Keratinocyte (primary cell): ENCODE measurements around the gene OPTC. TPM values are rescaled to one million over a fixed set of nuclear protein-coding genes. Genes with fewer than 3 reads are reported as not detected.

ENCODE experiments used
- DNase-seq: peaks from one replicate; pipeline ENCODE4 v3.0.0-alpha.2; 2011; ENCODE audit warnings: low read depth, missing footprints, low spot score
- FAIRE-seq: peaks from 2 replicates; lab custom pipeline; 2011; peaks lifted over from hg19 to GRCh38; lab: Jason Lieb, UNC
- H2AFZ ChIP-seq: 2 replicates; pipeline ENCODE4 v1.6.0; 2012; ENCODE audit warnings: low read length, control low read depth, inconsistent platforms; ENCODE audit not compliant: control insufficient read depth
- H3K27ac ChIP-seq: 2 replicates; pipeline ENCODE4 v1.5.1; 2011; ENCODE audit warnings: low read length; ENCODE audit not compliant: control insufficient read depth, insufficient read depth
- H3K27me3 ChIP-seq: 3 replicates; pipeline ENCODE4 v1.6.0; 2011; ENCODE audit warnings: low read length; ENCODE audit not compliant: control insufficient read depth, insufficient read depth; ENCODE audit errors: extremely low read depth
- H3K36me3 ChIP-seq, 2 experiments: 2 replicates in 1 of 2; 3 replicates in 1 of 2; pipeline ENCODE4 v1.5.1; 2011; ENCODE audit warnings: low read length in 2 of 2, mild to moderate bottlenecking in 1 of 2; ENCODE audit not compliant: control insufficient read depth in 2 of 2, insufficient read depth in 2 of 2; ENCODE audit errors: extremely low read depth in 1 of 2
- H3K4me1 ChIP-seq: 3 replicates; pipeline ENCODE4 v1.5.1; 2011; ENCODE audit warnings: low read length; ENCODE audit not compliant: control insufficient read depth, insufficient read depth; ENCODE audit errors: extremely low read depth
- H3K4me2 ChIP-seq: 3 replicates; pipeline ENCODE4 v1.6.0; 2011; ENCODE audit warnings: low read depth, low read length; ENCODE audit not compliant: control insufficient read depth, insufficient read depth; ENCODE audit errors: extremely low read depth
- H3K4me3 ChIP-seq, 3 experiments: fragments of 200-600 bp in 1 of 3; sonication (generic) in 1 of 3; 2 replicates in 2 of 3; 3 replicates in 1 of 3; pipeline ENCODE4 v1.5.1; 2011 to 2016; ENCODE audit warnings: low read length in 3 of 3, mild to moderate bottlenecking in 3 of 3, control low read depth in 2 of 3, inconsistent platforms in 1 of 3, low read depth in 1 of 3, mixed read lengths in 1 of 3, mixed run types in 1 of 3, moderate library complexity in 1 of 3; ENCODE audit not compliant: control insufficient read depth in 2 of 3, insufficient read depth in 2 of 3; ENCODE audit errors: extremely low read depth in 1 of 3
- H3K79me2 ChIP-seq: 2 replicates; pipeline ENCODE4 v1.6.0; 2012; ENCODE audit warnings: low read length; ENCODE audit not compliant: control insufficient read depth, insufficient read depth
- H3K9ac ChIP-seq: 3 replicates; pipeline ENCODE4 v1.6.0; 2011; ENCODE audit warnings: low read length; ENCODE audit not compliant: control insufficient read depth, insufficient read depth; ENCODE audit errors: extremely low read depth
- H3K9me1 ChIP-seq: 3 replicates; pipeline ENCODE4 v1.6.0; 2011; ENCODE audit warnings: low read length; ENCODE audit not compliant: control insufficient read depth, insufficient read depth; ENCODE audit errors: extremely low read depth
- H3K9me3 ChIP-seq: 2 replicates; pipeline ENCODE4 v1.5.1; 2012; ENCODE audit warnings: low read depth, low read length; ENCODE audit not compliant: control insufficient read depth
- H4K20me1 ChIP-seq: 3 replicates; pipeline ENCODE4 v1.6.0; 2011; ENCODE audit warnings: low read length; ENCODE audit not compliant: control insufficient read depth, insufficient read depth; ENCODE audit errors: extremely low read depth
- EZH2 ChIP-seq: IDR thresholded peaks from one replicate; pipeline ENCODE4 v1.6.1; 2012; ENCODE audit warnings: inconsistent platforms, mild to moderate bottlenecking, low read length, moderate library complexity
- dilution Hi-C: fragments of 300-500 bp; cut with MboI; formaldehyde crosslinking; loops from one replicate; pipeline ENCODE4 v1.7.0; 2020; ENCODE audit warnings: low sequenced_read_pairs; ENCODE audit not compliant: extremely low pct_ligation_motif_present
- polyA plus RNA-seq, 5 experiments: library from polyadenylated mRNA; depleted of rRNA in 3 of 5; stranded (reverse) in 3 of 5; stranded (forward) in 1 of 5; unstranded in 1 of 5; fragments of >200 nt; gene quantifications; 1 replicate in 1 of 5; 2 replicates in 3 of 5; 3 replicates in 1 of 5; pipeline versions ENCODE4 v1.2.1 to v1.2.3, GENCODE V29; 2011 to 2012; ENCODE audit warnings: missing spikeins in 2 of 5, low read depth in 1 of 5, low replicate concordance in 1 of 5
- TF ChIP-seq, protein P1 (sequence below), 3 experiments: IDR thresholded peaks in 1 of 3; conservative IDR thresholded peaks in 1 of 3; optimal IDR thresholded peaks in 1 of 3; 2 replicates in 2 of 3; 3 replicates in 1 of 3; pipeline versions ENCODE3 to v1.5.1; 2011; ENCODE audit warnings: low read length in 3 of 3, mild to moderate bottlenecking in 3 of 3, moderate library complexity in 2 of 3, control low read depth in 1 of 3, inconsistent platforms in 1 of 3; ENCODE audit not compliant: insufficient read depth in 2 of 3; ENCODE audit errors: extremely low read depth in 1 of 3

The OPTC gene
- polyA plus RNA-seq, 1 donor (not counting 4 experiments of a cell fraction or from before 2014, with no cell fraction given) = not detected

- FAIRE-seq = no peak
Measured at GRCh38 chr1:203491664-203492063, 2.3 kb upstream of the OPTC start.

DNA sequence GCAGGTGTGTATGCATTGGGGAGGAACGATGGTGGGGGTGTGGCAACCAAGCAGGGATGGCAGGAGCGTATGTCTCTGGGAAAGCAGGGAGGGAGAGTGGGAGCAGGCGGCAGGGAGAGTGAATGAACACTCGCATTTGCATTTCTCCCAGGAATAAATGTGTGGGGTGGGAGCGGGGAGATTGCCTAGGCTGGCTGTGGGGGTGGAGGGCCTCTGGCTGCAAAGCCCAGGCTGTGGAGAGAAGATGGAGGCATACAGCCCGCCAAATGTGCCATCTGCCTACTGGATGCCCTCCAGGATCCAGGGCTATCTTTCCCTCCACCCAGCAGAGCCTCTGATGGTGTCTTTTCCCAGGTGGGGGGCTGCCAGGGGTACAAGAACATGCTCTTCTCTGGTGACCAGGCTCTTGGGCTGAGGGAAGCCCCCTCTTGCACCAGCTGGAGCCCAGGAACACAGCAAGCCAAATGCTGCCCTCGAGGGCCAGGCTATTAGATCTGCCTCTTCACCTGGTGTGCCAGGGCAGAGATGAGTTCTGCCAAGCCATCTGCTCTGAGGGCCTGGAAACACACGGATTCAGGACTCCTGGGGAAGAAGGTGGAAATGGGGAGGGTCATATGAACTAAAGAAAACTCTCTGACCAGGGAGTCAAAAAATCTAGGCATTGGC lies 1.7 kb upstream of the OPTC start:
- FAIRE-seq = no peak
- H3K9me1 ChIP-seq = no peaks in the 10 kb centered on the region
- TF ChIP-seq, protein P1, sequence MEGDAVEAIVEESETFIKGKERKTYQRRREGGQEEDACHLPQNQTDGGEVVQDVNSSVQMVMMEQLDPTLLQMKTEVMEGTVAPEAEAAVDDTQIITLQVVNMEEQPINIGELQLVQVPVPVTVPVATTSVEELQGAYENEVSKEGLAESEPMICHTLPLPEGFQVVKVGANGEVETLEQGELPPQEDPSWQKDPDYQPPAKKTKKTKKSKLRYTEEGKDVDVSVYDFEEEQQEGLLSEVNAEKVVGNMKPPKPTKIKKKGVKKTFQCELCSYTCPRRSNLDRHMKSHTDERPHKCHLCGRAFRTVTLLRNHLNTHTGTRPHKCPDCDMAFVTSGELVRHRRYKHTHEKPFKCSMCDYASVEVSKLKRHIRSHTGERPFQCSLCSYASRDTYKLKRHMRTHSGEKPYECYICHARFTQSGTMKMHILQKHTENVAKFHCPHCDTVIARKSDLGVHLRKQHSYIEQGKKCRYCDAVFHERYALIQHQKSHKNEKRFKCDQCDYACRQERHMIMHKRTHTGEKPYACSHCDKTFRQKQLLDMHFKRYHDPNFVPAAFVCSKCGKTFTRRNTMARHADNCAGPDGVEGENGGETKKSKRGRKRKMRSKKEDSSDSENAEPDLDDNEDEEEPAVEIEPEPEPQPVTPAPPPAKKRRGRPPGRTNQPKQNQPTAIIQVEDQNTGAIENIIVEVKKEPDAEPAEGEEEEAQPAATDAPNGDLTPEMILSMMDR (optimal IDR thresholded peaks at IDR 0.05 in 1 of 3, IDR thresholded peaks at IDR 0.05 in 1 of 3, conservative IDR thresholded peaks at IDR 0.05 in 1 of 3; ENCODE audit: extremely low read depth in 1 of 3, insufficient read depth in 2 of 3, low read length in 3 of 3) = no peak
- TF ChIP-seq EZH2 = no peak

More at GRCh38 chr1:203491664-203492063, 2.3 kb upstream of the OPTC start:
- no peak overlapping the region for H3K4me3 ChIP-seq
- H3K79me2 ChIP-seq = no peaks in the 10 kb centered on the region
- dilution Hi-C loops = no loop called here
- no peak overlapping the region for H3K27ac ChIP-seq
- DNase-seq = no peak
- no peaks in the 10 kb centered on the region for H3K4me1 ChIP-seq
- no peak for TF ChIP-seq EZH2
- TF ChIP-seq, protein P1 (optimal IDR thresholded peaks at IDR 0.05 in 1 of 3, IDR thresholded peaks at IDR 0.05 in 1 of 3, conservative IDR thresholded peaks at IDR 0.05 in 1 of 3; ENCODE audit: extremely low read depth in 1 of 3, insufficient read depth in 2 of 3, low read length in 3 of 3) = no peak
- H3K9me3 ChIP-seq = no peaks in the 10 kb centered on the region
- H3K9me1 ChIP-seq = no peaks in the 10 kb centered on the region
- H3K36me3 ChIP-seq = no peaks in the 10 kb centered on the region
- no peak overlapping the region for H2AFZ ChIP-seq
- H3K4me2 ChIP-seq = no peak overlapping the region
- H3K27me3 ChIP-seq = peaks cover 4% of the 10 kb centered on the region
- H4K20me1 ChIP-seq = no peaks in the 10 kb centered on the region
- H3K9ac ChIP-seq = no peak overlapping the region

More for the DNA sequence above, 1.7 kb upstream of the OPTC start:
- Histone ChIP-seq H4K20me1 (no peaks in the 10 kb centered on the region), H3K9me3 (no peaks in the 10 kb centered on the region), H2AFZ (no peak overlapping the region), H3K4me2 (no peak overlapping the region), H3K79me2 (no peaks in the 10 kb centered on the region), H3K36me3 (no peaks in the 10 kb centered on the region), H3K27ac (no peak overlapping the region), H3K4me3 (no peak overlapping the region), H3K9ac (no peak overlapping the region), H3K27me3 (peaks cover 4% of the 10 kb centered on the region), H3K4me1 (no peaks in the 10 kb centered on the region)
- dilution Hi-C loops = no loop called here
- DNase-seq = no peak
